GM23338 (cell line): ENCODE data around the gene ZNF23. TPM values are rescaled to one million over a fixed set of nuclear protein-coding genes. Genes with fewer than 3 reads are reported as not detected.

Experiments used
- ATAC-seq: fragments of 200-7000 bp; cut with Tn5 transposase; 3 replicates; pipeline ENCODE4 v1.9.1; 2020
- DNase-seq: peaks from one replicate; pipeline ENCODE4 v3.0.0-alpha.2; 2015; ENCODE audit warnings: low spot score
- H2AFZ ChIP-seq: fragments of 200-600 bp; sonication (generic); 2 replicates; pipeline ENCODE4 v1.8.0; 2016; ENCODE audit warnings: antibody characterized with exemption, mild to moderate bottlenecking, moderate library complexity
- H3F3A ChIP-seq: fragments of 200-600 bp; sonication (generic); replicated peaks from 2 replicates; pipeline ENCODE4 v1.8.0; 2017; ENCODE audit warnings: antibody characterized with exemption, mixed run types, low read depth
- H3K27ac ChIP-seq: fragments of 200-600 bp; sonication (generic); 2 replicates; pipeline ENCODE4 v1.6.1; 2016; ENCODE audit warnings: low read depth
- H3K27me3 ChIP-seq: fragments of 200-600 bp; sonication (generic); 2 replicates; pipeline ENCODE4 v1.8.0; 2016; ENCODE audit warnings: mild to moderate bottlenecking, mixed run types, moderate library complexity; ENCODE audit not compliant: insufficient read depth
- H3K36me3 ChIP-seq: fragments of 200-600 bp; sonication (generic); 2 replicates; pipeline ENCODE4 v1.8.0; 2016; ENCODE audit warnings: mild to moderate bottlenecking; ENCODE audit not compliant: insufficient read depth
- H3K4me1 ChIP-seq: fragments of 200-600 bp; sonication (generic); 2 replicates; pipeline ENCODE4 v1.8.0; 2016; ENCODE audit warnings: mild to moderate bottlenecking, moderate library complexity; ENCODE audit not compliant: insufficient read depth
- H3K4me2 ChIP-seq: fragments of 200-600 bp; sonication (generic); 2 replicates; pipeline ENCODE4 v1.7.1; 2017; ENCODE audit warnings: mixed run types
- H3K4me3 ChIP-seq: fragments of 200-600 bp; sonication (generic); 2 replicates; pipeline ENCODE4 v1.6.1; 2016; ENCODE audit warnings: mixed run types
- H3K79me2 ChIP-seq: fragments of 200-600 bp; sonication (generic); replicated peaks from 2 replicates; pipeline ENCODE4 v1.8.0; 2017; ENCODE audit warnings: mild to moderate bottlenecking; ENCODE audit not compliant: insufficient read depth
- H3K9me2 ChIP-seq: fragments of 200-600 bp; sonication (generic); 2 replicates; pipeline ENCODE4 v1.8.0; 2017; ENCODE audit not compliant: insufficient read depth
- H4K20me1 ChIP-seq: fragments of 200-600 bp; sonication (generic); replicated peaks from 2 replicates; pipeline ENCODE4 v1.8.0; 2017; ENCODE audit warnings: mild to moderate bottlenecking; ENCODE audit not compliant: insufficient read depth
- H3K27ac Mint-ChIP-seq: 2 replicates; pipeline ENCODE4 v1.8.0; 2020; ENCODE audit warnings: inconsistent platforms, mild to moderate bottlenecking, moderate library complexity, mixed read lengths
- H3K27me3 Mint-ChIP-seq: 3 replicates; pipeline ENCODE4 v1.8.0; 2022; ENCODE audit warnings: low read depth, mild to moderate bottlenecking, moderate library complexity, mixed read lengths, inconsistent platforms; ENCODE audit not compliant: insufficient read depth, poor library complexity
- H3K36me3 Mint-ChIP-seq: 3 replicates; pipeline ENCODE4 v1.8.0; 2021; ENCODE audit warnings: low read depth, mild to moderate bottlenecking, inconsistent platforms, moderate library complexity, mixed read lengths
- H3K4me1 Mint-ChIP-seq: 3 replicates; pipeline ENCODE4 v1.8.0; 2020; ENCODE audit warnings: mild to moderate bottlenecking, inconsistent platforms, mixed read lengths
- H3K4me3 Mint-ChIP-seq: 3 replicates; pipeline ENCODE4 v1.8.0; 2021; ENCODE audit warnings: moderate library complexity, mild to moderate bottlenecking, inconsistent platforms, mixed read lengths
- H3K9me3 Mint-ChIP-seq: 3 replicates; pipeline ENCODE4 v1.8.0; 2020; ENCODE audit warnings: moderate library complexity, mild to moderate bottlenecking, inconsistent platforms, mixed read lengths
- CREB1 ChIP-seq: fragments of 250-450 bp; sonication (Bioruptor Pico); IDR thresholded peaks from 2 replicates; pipeline ENCODE4 v1.5.0; 2020; ENCODE audit warnings: low read depth, mild to moderate bottlenecking, moderate library complexity
- EZH2 ChIP-seq: fragments of 200-600 bp; sonication (generic); IDR thresholded peaks from one replicate; pipeline ENCODE4 v1.8.0; 2017; ENCODE audit warnings: antibody characterized with exemption, mild to moderate bottlenecking, low read depth; ENCODE audit not compliant: unreplicated experiment
- EZH2phosphoT487 ChIP-seq: fragments of 200-600 bp; sonication (generic); IDR thresholded peaks from one replicate; pipeline ENCODE4 v1.8.1; 2018; ENCODE audit warnings: antibody characterized with exemption; ENCODE audit not compliant: unreplicated experiment
- JUNB ChIP-seq: IDR thresholded peaks from one replicate; pipeline ENCODE4 v1.6.1; 2016; ENCODE audit warnings: antibody characterized with exemption; ENCODE audit not compliant: unreplicated experiment
- NANOG ChIP-seq: IDR thresholded peaks from 2 replicates; pipeline ENCODE4 v1.6.1; 2016; ENCODE audit warnings: antibody characterized with exemption, borderline replicate concordance
- POLR2AphosphoS5 ChIP-seq: IDR thresholded peaks from 2 replicates; pipeline ENCODE4 v1.6.1; 2016; ENCODE audit warnings: antibody characterized with exemption, low read depth
- STAT1 ChIP-seq: IDR thresholded peaks from one replicate; pipeline ENCODE4 v1.6.1; 2016; ENCODE audit warnings: antibody characterized with exemption; ENCODE audit not compliant: unreplicated experiment
- ZNF114 ChIP-seq: fragments of 250-450 bp; sonication (Bioruptor Pico); IDR thresholded peaks from 2 replicates; pipeline ENCODE4 v1.5.0; 2020; ENCODE audit warnings: mild to moderate bottlenecking, moderate library complexity
- ZNF331 ChIP-seq: fragments of 250-450 bp; sonication (Bioruptor Pico); IDR thresholded peaks from 2 replicates; pipeline ENCODE4 v1.5.0; 2020; ENCODE audit warnings: low read depth, mild to moderate bottlenecking, moderate library complexity
- polyA plus RNA-seq: library from polyadenylated mRNA; unstranded; fragments of >200 nt; fragmentation: Nextera tagmentation; extraction: Ambion mirVana; gene quantifications from 2 replicates; pipeline ENCODE4 v1.2.1, GENCODE V29; 2016
- total RNA-seq: library from RNA; depleted of rRNA; stranded (reverse); fragments of >200 nt; shearing (Covaris generic); gene quantifications from 2 replicates; pipeline ENCODE4 v1.2.3, GENCODE V29; 2014
- TF ChIP-seq, protein P1 (sequence below): IDR thresholded peaks from 2 replicates; pipeline ENCODE4 v1.6.1; 2016; ENCODE audit warnings: antibody characterized with exemption
- TF ChIP-seq, protein P2 (sequence below): fragments of 250-450 bp; sonication (Bioruptor Pico); IDR thresholded peaks from 2 replicates; pipeline ENCODE4 v1.5.0; 2020; ENCODE audit warnings: mild to moderate bottlenecking, moderate library complexity
- TF ChIP-seq, protein P3 (sequence below), 2 experiments: fragments of 200-600 bp in 1 of 2; sonication (generic) in 1 of 2; conservative IDR thresholded peaks; 2 replicates each; pipeline versions ENCODE4 v1.5.1 to v1.6.1; 2016 to 2017; ENCODE audit warnings: antibody characterized with exemption in 2 of 2, low read depth in 2 of 2, mild to moderate bottlenecking in 2 of 2, moderate library complexity in 1 of 2

ZNF23 gene
- total and polyA plus RNA-seq, 2 experiments from 2014 or later: 8.4 to 8.8 TPM

DNA sequence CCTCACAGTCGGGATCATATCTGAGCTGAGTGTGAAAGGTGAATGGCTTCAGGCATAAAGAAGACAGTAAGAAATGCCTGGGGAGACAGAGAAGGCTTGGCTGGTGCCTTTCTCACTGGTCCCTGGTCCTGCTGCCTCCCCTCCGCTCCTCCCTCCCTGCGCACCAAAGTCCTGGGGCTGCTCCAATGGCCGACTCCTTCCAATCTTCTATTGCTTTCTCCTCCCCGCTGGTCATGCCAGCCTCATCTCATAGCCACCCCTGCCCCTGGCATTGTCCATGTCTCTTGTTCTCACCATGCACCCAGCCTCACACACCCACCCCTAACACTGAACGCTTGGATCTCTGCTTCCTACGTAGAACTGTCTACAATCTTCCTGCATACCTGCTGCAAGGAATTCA, 38.2 kb downstream of the ZNF23 start:
- Histone ChIP-seq H3K27me3 (peaks cover 10% of the 10 kb centered on the region; the same call in 1 of the 2 replicates), H3K4me2 (no peak overlapping the region), H3K4me1 (peaks cover 12% of the 10 kb centered on the region; the same call in 1 of the 2 replicates), H4K20me1 (0 out of 2 replicates have a peak, but pooled peaks cover 2% of the 10 kb centered on the region), H3K4me3 (no peak overlapping the region), H2AFZ (no peak overlapping the region), H3K79me2 (no peaks in the 10 kb centered on the region), H3F3A (peaks cover 6% of the 10 kb centered on the region), H3K36me3 (no peaks in the 10 kb centered on the region), H3K9me2 (no peaks in the 10 kb centered on the region), H3K27ac (no peak overlapping the region)
- Mint-ChIP-seq H3K36me3 (peaks cover 3% of the 10 kb centered on the region; the same call in 1 of the 3 replicates), H3K4me1 (peaks cover 7% of the 10 kb centered on the region; the same call in 2 of the 3 replicates), H3K4me3 (no peak overlapping the region), H3K9me3 (peaks cover 3% of the 10 kb centered on the region; the same call in 2 of the 3 replicates), H3K27ac (no peak overlapping the region), H3K27me3 (peaks cover 25% of the 10 kb centered on the region)
- TF ChIP-seq, protein P1, sequence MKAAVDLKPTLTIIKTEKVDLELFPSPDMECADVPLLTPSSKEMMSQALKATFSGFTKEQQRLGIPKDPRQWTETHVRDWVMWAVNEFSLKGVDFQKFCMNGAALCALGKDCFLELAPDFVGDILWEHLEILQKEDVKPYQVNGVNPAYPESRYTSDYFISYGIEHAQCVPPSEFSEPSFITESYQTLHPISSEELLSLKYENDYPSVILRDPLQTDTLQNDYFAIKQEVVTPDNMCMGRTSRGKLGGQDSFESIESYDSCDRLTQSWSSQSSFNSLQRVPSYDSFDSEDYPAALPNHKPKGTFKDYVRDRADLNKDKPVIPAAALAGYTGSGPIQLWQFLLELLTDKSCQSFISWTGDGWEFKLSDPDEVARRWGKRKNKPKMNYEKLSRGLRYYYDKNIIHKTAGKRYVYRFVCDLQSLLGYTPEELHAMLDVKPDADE: no peak
- TF ChIP-seq ZNF114 (CRISPR knock-in tag) (no peak), JUNB (no peak), ZNF331 (CRISPR knock-in tag) (no peak), CREB1 (CRISPR knock-in tag) (no peak), EZH2phosphoT487 (no peak), NANOG (no peak), EZH2 (no peak), POLR2AphosphoS5 (no peak), STAT1 (no peak)
- TF ChIP-seq, protein P2, sequence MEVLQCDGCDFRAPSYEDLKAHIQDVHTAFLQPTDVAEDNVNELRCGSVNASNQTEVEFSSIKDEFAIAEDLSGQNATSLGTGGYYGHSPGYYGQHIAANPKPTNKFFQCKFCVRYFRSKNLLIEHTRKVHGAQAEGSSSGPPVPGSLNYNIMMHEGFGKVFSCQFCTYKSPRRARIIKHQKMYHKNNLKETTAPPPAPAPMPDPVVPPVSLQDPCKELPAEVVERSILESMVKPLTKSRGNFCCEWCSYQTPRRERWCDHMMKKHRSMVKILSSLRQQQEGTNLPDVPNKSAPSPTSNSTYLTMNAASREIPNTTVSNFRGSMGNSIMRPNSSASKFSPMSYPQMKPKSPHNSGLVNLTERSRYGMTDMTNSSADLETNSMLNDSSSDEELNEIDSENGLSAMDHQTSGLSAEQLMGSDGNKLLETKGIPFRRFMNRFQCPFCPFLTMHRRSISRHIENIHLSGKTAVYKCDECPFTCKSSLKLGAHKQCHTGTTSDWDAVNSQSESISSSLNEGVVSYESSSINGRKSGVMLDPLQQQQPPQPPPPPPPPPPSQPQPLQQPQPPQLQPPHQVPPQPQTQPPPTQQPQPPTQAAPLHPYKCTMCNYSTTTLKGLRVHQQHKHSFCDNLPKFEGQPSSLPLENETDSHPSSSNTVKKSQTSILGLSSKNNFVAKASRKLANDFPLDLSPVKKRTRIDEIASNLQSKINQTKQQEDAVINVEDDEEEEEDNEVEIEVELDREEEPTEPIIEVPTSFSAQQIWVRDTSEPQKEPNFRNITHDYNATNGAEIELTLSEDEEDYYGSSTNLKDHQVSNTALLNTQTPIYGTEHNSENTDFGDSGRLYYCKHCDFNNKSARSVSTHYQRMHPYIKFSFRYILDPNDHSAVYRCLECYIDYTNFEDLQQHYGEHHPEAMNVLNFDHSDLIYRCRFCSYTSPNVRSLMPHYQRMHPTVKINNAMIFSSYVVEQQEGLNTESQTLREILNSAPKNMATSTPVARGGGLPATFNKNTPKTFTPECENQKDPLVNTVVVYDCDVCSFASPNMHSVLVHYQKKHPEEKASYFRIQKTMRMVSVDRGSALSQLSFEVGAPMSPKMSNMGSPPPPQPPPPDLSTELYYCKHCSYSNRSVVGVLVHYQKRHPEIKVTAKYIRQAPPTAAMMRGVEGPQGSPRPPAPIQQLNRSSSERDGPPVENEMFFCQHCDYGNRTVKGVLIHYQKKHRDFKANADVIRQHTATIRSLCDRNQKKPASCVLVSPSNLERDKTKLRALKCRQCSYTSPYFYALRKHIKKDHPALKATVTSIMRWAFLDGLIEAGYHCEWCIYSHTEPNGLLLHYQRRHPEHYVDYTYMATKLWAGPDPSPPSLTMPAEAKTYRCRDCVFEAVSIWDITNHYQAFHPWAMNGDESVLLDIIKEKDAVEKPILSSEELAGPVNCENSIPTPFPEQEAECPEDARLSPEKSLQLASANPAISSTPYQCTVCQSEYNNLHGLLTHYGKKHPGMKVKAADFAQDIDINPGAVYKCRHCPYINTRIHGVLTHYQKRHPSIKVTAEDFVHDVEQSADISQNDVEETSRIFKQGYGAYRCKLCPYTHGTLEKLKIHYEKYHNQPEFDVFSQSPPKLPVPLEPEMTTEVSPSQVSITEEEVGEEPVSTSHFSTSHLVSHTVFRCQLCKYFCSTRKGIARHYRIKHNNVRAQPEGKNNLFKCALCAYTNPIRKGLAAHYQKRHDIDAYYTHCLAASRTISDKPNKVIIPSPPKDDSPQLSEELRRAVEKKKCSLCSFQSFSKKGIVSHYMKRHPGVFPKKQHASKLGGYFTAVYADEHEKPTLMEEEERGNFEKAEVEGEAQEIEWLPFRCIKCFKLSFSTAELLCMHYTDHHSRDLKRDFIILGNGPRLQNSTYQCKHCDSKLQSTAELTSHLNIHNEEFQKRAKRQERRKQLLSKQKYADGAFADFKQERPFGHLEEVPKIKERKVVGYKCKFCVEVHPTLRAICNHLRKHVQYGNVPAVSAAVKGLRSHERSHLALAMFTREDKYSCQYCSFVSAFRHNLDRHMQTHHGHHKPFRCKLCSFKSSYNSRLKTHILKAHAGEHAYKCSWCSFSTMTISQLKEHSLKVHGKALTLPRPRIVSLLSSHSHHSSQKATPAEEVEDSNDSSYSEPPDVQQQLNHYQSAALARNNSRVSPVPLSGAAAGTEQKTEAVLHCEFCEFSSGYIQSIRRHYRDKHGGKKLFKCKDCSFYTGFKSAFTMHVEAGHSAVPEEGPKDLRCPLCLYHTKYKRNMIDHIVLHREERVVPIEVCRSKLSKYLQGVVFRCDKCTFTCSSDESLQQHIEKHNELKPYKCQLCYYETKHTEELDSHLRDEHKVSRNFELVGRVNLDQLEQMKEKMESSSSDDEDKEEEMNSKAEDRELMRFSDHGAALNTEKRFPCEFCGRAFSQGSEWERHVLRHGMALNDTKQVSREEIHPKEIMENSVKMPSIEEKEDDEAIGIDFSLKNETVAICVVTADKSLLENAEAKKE (CRISPR knock-in tag): no peak
- TF ChIP-seq, protein P3, sequence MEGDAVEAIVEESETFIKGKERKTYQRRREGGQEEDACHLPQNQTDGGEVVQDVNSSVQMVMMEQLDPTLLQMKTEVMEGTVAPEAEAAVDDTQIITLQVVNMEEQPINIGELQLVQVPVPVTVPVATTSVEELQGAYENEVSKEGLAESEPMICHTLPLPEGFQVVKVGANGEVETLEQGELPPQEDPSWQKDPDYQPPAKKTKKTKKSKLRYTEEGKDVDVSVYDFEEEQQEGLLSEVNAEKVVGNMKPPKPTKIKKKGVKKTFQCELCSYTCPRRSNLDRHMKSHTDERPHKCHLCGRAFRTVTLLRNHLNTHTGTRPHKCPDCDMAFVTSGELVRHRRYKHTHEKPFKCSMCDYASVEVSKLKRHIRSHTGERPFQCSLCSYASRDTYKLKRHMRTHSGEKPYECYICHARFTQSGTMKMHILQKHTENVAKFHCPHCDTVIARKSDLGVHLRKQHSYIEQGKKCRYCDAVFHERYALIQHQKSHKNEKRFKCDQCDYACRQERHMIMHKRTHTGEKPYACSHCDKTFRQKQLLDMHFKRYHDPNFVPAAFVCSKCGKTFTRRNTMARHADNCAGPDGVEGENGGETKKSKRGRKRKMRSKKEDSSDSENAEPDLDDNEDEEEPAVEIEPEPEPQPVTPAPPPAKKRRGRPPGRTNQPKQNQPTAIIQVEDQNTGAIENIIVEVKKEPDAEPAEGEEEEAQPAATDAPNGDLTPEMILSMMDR (conservative IDR thresholded peaks at IDR 0.05; ENCODE audit: low read depth in 2 of 2): no peak
- no peak for ATAC-seq
- DNase-seq: no peak
